Stomach smooth muscle (tissue), 2 donors: Measurements from ENCODE around the gene MSRB1.
A peak's percentile ranks its signal among the peaks of the same experiment; 100 is the strongest.
"Not testable (repeated sequence)": the region's sequence is repeated elsewhere in the genome, so short reads cannot be mapped to it uniquely, and the experiment has no call there.

Experiments used
- H3K27ac ChIP-seq: one replicate; pipeline ENCODE4 v1.7.0; 2013; ENCODE audit warnings: mild to moderate bottlenecking, low read length, inconsistent platforms
- H3K27me3 ChIP-seq, 2 donors: one replicate each; pipeline ENCODE4 v1.7.0; 2013; ENCODE audit warnings: low read length in 2 of 2; ENCODE audit not compliant: insufficient read depth in 2 of 2, control insufficient read depth in 1 of 2
- H3K36me3 ChIP-seq, 2 donors: one replicate each; pipeline ENCODE4 v1.7.0; 2013; ENCODE audit warnings: low read length in 2 of 2; ENCODE audit not compliant: control insufficient read depth in 2 of 2, insufficient read depth in 2 of 2
- H3K4me1 ChIP-seq: one replicate; pipeline ENCODE4 v1.7.0; 2013; ENCODE audit warnings: low read length; ENCODE audit not compliant: control insufficient read depth, insufficient read depth
- H3K4me3 ChIP-seq, 2 donors: one replicate each; pipeline ENCODE4 v1.7.0; 2013; ENCODE audit warnings: low read length in 2 of 2
- H3K9ac ChIP-seq, 2 donors: one replicate each; pipeline ENCODE4 v1.7.0; 2013; ENCODE audit warnings: low read length in 2 of 2, mild to moderate bottlenecking in 1 of 2
- H3K9me3 ChIP-seq, 2 donors: one replicate each; pipeline ENCODE4 v1.7.0; 2013; ENCODE audit warnings: low read length in 2 of 2; ENCODE audit not compliant: control insufficient read depth in 2 of 2
- donor health status: healthy.
- donor health status: Pancreatic carcinoma.

The MSRB1 gene

GRCh38 chr16:1966460-1966859 lies 23.5 kb upstream of the MSRB1 start, which contains the start of gene RNF151:
RNF151 (plus strand) TSS chr16:1966856; CDS start chr16:1966882, 26 bp downstream.
- H3K4me1 ChIP-seq, result peaks cover 28% of the 10 kb centered on the region
- H3K9ac ChIP-seq, result peak within 1 kb of the TSS; percentile 96 to 100
- no peaks in the 10 kb centered on the region for H3K9me3 ChIP-seq
- H3K4me3 ChIP-seq, result peak within 1 kb of the TSS; percentile 80 to 90
- peak within 1 kb of the TSS; percentile 98 for H3K27ac ChIP-seq
- peaks cover 10 to 15% of the 10 kb centered on the region in 2 donors for H3K36me3 ChIP-seq
- H3K27me3 ChIP-seq, result no peaks in the 10 kb centered on the region

GRCh38 chr16:1965396-1966001 lies 22.5 kb upstream of the MSRB1 start:
- H3K27ac ChIP-seq, result peak overlapping the region; percentile 98
- H3K36me3 ChIP-seq, result peaks cover 14 to 18% of the 10 kb centered on the region in 2 donors
- H3K9ac ChIP-seq, result peak overlapping the region; percentile 96 to 100
- H3K4me1 ChIP-seq, result peaks cover 28% of the 10 kb centered on the region
- peak overlapping the region; percentile 80 to 90 for H3K4me3 ChIP-seq
- no peaks in the 10 kb centered on the region for H3K27me3 ChIP-seq
- no peaks in the 10 kb centered on the region for H3K9me3 ChIP-seq

GRCh38 chr16:1964506-1965395 lies 21.8 kb upstream of the MSRB1 start, which contains the start of gene RPS2:
RPS2 (minus strand) TSS chr16:1964826; CDS start chr16:1964625, 201 bp downstream.
- H3K36me3 ChIP-seq, result peaks cover 14 to 18% of the 10 kb centered on the region in 2 donors
- peak within 1 kb of the TSS; percentile 83 to 90 for H3K4me3 ChIP-seq
- peak within 1 kb of the TSS; percentile 98 for H3K27ac ChIP-seq
- H3K9me3 ChIP-seq, result no peaks in the 10 kb centered on the region
- no peaks in the 10 kb centered on the region for H3K27me3 ChIP-seq
- H3K9ac ChIP-seq, result peak within 1 kb of the TSS; percentile 96 to 100
- H3K4me1 ChIP-seq, result peaks cover 31% of the 10 kb centered on the region

- peaks cover 14 to 18% of the 10 kb centered on the region in 2 donors for H3K36me3 ChIP-seq
- H3K9me3 ChIP-seq, result no peaks in the 10 kb centered on the region
- no peaks in the 10 kb centered on the region for H3K27me3 ChIP-seq
- peak overlapping the region; percentile 98 for H3K27ac ChIP-seq
- peak overlapping the region; percentile 83 to 90 for H3K4me3 ChIP-seq
- peaks cover 32% of the 10 kb centered on the region for H3K4me1 ChIP-seq
- peak overlapping the region; percentile 72 to 80 for H3K9ac ChIP-seq
These were observed 21.0 kb upstream of the MSRB1 start for GRCh38 chr16:1963806-1964505.

GRCh38 chr16:1962161-1963153 lies 19.5 kb upstream of the MSRB1 start:
- not testable (repeated sequence) for H3K4me3 ChIP-seq, H3K27me3 ChIP-seq, H3K27ac ChIP-seq, H3K9me3 ChIP-seq, H3K9ac ChIP-seq
- H3K4me1 ChIP-seq, result peaks cover 36% of the 10 kb centered on the region
- H3K36me3 ChIP-seq, result peaks cover 14 to 18% of the 10 kb centered on the region in 2 donors

GRCh38 chr16:1961651-1962067 lies 18.7 kb upstream of the MSRB1 start:
- Histone ChIP-seq H3K36me3 (peaks cover 14 to 18% of the 10 kb centered on the region in 2 donors), H3K4me1 (peaks cover 36% of the 10 kb centered on the region), H3K9ac (no peak overlapping the region), H3K27me3 (no peaks in the 10 kb centered on the region), H3K27ac (no peak overlapping the region), H3K4me3 (no peak overlapping the region), H3K9me3 (no peaks in the 10 kb centered on the region)

GRCh38 chr16:1960665-1961630 lies 17.9 kb upstream of the MSRB1 start:
- H3K27me3 ChIP-seq, result no peaks in the 10 kb centered on the region
- H3K36me3 ChIP-seq, result peaks cover 14 to 18% of the 10 kb centered on the region in 2 donors
- peak overlapping the region; percentile 55 to 90 for H3K9ac ChIP-seq
- peaks cover 35% of the 10 kb centered on the region for H3K4me1 ChIP-seq
- H3K4me3 ChIP-seq, result peak overlapping the region; percentile 79 to 86
- no peaks in the 10 kb centered on the region for H3K9me3 ChIP-seq
- H3K27ac ChIP-seq, result peak overlapping the region; percentile 87

- Histone ChIP-seq H3K27ac (peak within 1 kb of the TSS; percentile 87), H3K4me1 (peaks cover 24% of the 10 kb centered on the region), H3K4me3 (peak within 1 kb of the TSS; percentile 79 to 86), H3K9ac (peak within 1 kb of the TSS; percentile 90), H3K27me3 (no peaks in the 10 kb centered on the region), H3K36me3 (peaks cover 14 to 18% of the 10 kb centered on the region in 2 donors), H3K9me3 (no peaks in the 10 kb centered on the region)
These were observed 16.5 kb upstream of the MSRB1 start, which contains the start of gene NDUFB10 for GRCh38 chr16:1959269-1960039. NDUFB10 (plus strand) TSS chr16:1959538; CDS start chr16:1959625, 87 bp downstream.
